Measurements from ENCODE around the gene SLC13A1.

DNA sequence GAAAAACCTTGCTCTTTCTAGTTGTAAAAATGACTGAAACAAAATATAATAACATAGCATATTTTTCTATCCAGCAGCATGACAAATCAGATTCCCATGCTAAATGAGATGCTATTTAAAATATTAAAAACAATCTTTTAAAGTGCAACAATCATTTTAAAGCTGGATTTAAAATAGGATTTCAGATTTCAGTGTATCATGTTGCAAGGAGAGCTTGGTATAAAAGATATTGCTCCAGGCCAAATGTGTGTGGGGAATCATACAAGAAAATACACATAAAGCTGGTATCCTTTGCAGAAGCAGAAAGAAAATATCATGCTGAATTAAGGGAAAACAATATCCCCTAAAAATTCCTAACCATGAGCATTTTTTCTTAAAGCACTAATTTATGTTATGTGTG lies 42.2 kb downstream of the SLC13A1 start:
- TF ChIP-seq, protein P1, sequence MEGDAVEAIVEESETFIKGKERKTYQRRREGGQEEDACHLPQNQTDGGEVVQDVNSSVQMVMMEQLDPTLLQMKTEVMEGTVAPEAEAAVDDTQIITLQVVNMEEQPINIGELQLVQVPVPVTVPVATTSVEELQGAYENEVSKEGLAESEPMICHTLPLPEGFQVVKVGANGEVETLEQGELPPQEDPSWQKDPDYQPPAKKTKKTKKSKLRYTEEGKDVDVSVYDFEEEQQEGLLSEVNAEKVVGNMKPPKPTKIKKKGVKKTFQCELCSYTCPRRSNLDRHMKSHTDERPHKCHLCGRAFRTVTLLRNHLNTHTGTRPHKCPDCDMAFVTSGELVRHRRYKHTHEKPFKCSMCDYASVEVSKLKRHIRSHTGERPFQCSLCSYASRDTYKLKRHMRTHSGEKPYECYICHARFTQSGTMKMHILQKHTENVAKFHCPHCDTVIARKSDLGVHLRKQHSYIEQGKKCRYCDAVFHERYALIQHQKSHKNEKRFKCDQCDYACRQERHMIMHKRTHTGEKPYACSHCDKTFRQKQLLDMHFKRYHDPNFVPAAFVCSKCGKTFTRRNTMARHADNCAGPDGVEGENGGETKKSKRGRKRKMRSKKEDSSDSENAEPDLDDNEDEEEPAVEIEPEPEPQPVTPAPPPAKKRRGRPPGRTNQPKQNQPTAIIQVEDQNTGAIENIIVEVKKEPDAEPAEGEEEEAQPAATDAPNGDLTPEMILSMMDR (IDR thresholded peaks at IDR 0.05), result no peak
- no peak for TF ChIP-seq POLR2A (IDR thresholded peaks at IDR 0.05)

All from lower leg skin (tissue), 3 donors.